H1 (cell line): ENCODE results near the gene RAPGEF6.

Experiments
- ASH2L ChIP-seq: fragments of 200-600, 300-600 bp; sonication (generic); IDR thresholded peaks from one replicate; pipeline ENCODE4 v1.7.1; 2017; ENCODE audit warnings: low read length
- CHD2 ChIP-seq: IDR thresholded peaks from 2 replicates; pipeline ENCODE4 v1.6.1; 2012; ENCODE audit warnings: low read length, improper control_type of control experiment
- POLR2A ChIP-seq, 2 experiments: IDR thresholded peaks; 1 replicate in 1 of 2; 2 replicates in 1 of 2; pipeline ENCODE4 v1.6.1; 2011; ENCODE audit warnings: low read depth in 2 of 2, low read length in 2 of 2, mild to moderate bottlenecking in 2 of 2; ENCODE audit errors: control extremely low read depth in 1 of 2
- TAF1 ChIP-seq: IDR thresholded peaks from 2 replicates; pipeline ENCODE4 v1.6.1; 2011; ENCODE audit warnings: mild to moderate bottlenecking, low read depth, low read length
- TF ChIP-seq, protein P1 (sequence below), 3 experiments: IDR thresholded peaks; 1 replicate in 2 of 3; 2 replicates in 1 of 3; pipeline versions ENCODE4 v1.5.1 to v1.6.1; 2011; ENCODE audit warnings: low read length in 3 of 3, mild to moderate bottlenecking in 3 of 3, inconsistent platforms in 2 of 3, low read depth in 1 of 3, moderate library complexity in 1 of 3; ENCODE audit not compliant: insufficient read depth in 1 of 3; ENCODE audit errors: control extremely low read depth in 1 of 3

DNA sequence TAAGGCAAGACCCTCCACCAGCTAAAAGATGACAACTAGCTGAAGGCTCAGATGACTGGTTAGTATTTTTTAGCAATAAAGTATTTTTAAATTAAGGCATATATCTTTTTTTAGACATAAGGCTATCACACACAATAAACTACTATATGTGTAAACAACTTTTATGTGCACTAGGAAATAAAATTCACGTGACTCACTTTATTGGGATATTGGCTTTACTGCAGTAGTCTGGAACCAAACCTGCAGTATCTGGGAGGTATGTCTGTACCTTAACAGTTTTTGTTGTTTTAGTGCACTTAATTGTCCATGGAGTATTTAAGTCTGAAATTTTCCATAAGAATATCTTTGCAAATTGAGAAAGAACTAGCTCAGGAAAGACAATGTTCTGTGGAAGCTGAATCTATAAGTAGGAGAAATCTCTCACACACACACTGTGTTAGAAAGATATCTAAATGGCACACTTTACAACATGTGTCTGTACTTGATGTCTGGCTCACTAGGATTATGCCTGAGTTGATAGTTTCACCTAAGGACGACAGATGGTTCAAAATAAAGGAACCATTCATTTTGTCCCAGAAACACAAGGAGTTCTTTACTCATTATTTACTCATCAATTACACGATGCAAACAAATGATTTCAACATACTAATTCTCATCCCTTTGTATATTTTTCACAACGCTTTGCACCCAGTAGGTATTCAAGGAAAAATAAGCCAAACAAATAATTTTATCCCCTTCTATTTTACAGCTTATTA lies 4.6 kb downstream of the RAPGEF6 start:
- TF ChIP-seq, protein P1, sequence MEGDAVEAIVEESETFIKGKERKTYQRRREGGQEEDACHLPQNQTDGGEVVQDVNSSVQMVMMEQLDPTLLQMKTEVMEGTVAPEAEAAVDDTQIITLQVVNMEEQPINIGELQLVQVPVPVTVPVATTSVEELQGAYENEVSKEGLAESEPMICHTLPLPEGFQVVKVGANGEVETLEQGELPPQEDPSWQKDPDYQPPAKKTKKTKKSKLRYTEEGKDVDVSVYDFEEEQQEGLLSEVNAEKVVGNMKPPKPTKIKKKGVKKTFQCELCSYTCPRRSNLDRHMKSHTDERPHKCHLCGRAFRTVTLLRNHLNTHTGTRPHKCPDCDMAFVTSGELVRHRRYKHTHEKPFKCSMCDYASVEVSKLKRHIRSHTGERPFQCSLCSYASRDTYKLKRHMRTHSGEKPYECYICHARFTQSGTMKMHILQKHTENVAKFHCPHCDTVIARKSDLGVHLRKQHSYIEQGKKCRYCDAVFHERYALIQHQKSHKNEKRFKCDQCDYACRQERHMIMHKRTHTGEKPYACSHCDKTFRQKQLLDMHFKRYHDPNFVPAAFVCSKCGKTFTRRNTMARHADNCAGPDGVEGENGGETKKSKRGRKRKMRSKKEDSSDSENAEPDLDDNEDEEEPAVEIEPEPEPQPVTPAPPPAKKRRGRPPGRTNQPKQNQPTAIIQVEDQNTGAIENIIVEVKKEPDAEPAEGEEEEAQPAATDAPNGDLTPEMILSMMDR (IDR thresholded peaks at IDR 0.05; ENCODE audit: control extremely low read depth in 1 of 3, insufficient read depth in 1 of 3, low read depth in 1 of 3, low read length in 3 of 3) = no peak
- TF ChIP-seq POLR2A (IDR thresholded peaks at IDR 0.05; ENCODE audit: control extremely low read depth in 1 of 2, low read depth in 2 of 2, low read length in 2 of 2) = no peak
- no peak for TF ChIP-seq CHD2
- no peak for TF ChIP-seq TAF1
- TF ChIP-seq ASH2L = no peak
